Naive B cell (primary cell): ENCODE measurements around the gene XPR1. TPM values are rescaled to one million over a fixed set of nuclear protein-coding genes. Genes with fewer than 3 reads are reported as not detected.
A peak's percentile ranks its signal among the peaks of the same experiment; 100 is the strongest.

Experiments used
- ATAC-seq, 2 donors: fragments of 150-1000 bp; cut with Tn5 transposase; 2 replicates each; pipeline ENCODE4 v1.10.0; 2021; ENCODE audit warnings: low read depth in 2 of 2, mild to moderate bottlenecking in 2 of 2, moderate library complexity in 2 of 2
- DNase-seq: peaks from one replicate; pipeline ENCODE4 v3.0.0; 2022
- H3K27ac Mint-ChIP-seq, 6 donors: one replicate each; pipeline ENCODE4 v1.8.0; 2020 to 2022; ENCODE audit warnings: mild to moderate bottlenecking in 6 of 6, mixed read lengths in 6 of 6, moderate library complexity in 5 of 6, inconsistent platforms in 2 of 6
- H3K27me3 Mint-ChIP-seq, 3 donors: one replicate each; pipeline ENCODE4 v1.8.0; 2021 to 2022; ENCODE audit warnings: mixed read lengths in 3 of 3, mild to moderate bottlenecking in 1 of 3
- H3K36me3 Mint-ChIP-seq, 2 donors: one replicate each; pipeline ENCODE4 v1.8.0; 2020 to 2022; ENCODE audit warnings: mixed read lengths in 2 of 2, inconsistent platforms in 1 of 2, mild to moderate bottlenecking in 1 of 2
- H3K4me1 Mint-ChIP-seq, 3 donors: one replicate each; pipeline ENCODE4 v1.8.0; 2020 to 2022; ENCODE audit warnings: mixed read lengths in 3 of 3, inconsistent platforms in 1 of 3, mild to moderate bottlenecking in 1 of 3, moderate library complexity in 1 of 3
- H3K4me3 Mint-ChIP-seq, 8 donors: one replicate each; pipeline ENCODE4 v1.8.0; 2020 to 2022; ENCODE audit warnings: mild to moderate bottlenecking in 8 of 8, mixed read lengths in 8 of 8, moderate library complexity in 8 of 8, inconsistent platforms in 2 of 8
- H3K9me3 Mint-ChIP-seq, 7 donors: one replicate each; pipeline ENCODE4 v1.8.0; 2020 to 2022; ENCODE audit warnings: mixed read lengths in 7 of 7, mild to moderate bottlenecking in 5 of 7, inconsistent platforms in 2 of 7, moderate library complexity in 1 of 7
- polyA plus RNA-seq, 6 donors: library from polyadenylated mRNA; unstranded; fragments of 300-500 nt; fragmentation: Illumina TruSeq; gene quantifications; one replicate each; pipeline ENCODE4 v1.2.3, GENCODE V29; 2021; ENCODE audit warnings: low read depth in 6 of 6

XPR1 gene
- polyA plus RNA-seq, 6 donors from 2014 or later: 2.3 to 6.0 (median 4.9) TPM

DNA sequence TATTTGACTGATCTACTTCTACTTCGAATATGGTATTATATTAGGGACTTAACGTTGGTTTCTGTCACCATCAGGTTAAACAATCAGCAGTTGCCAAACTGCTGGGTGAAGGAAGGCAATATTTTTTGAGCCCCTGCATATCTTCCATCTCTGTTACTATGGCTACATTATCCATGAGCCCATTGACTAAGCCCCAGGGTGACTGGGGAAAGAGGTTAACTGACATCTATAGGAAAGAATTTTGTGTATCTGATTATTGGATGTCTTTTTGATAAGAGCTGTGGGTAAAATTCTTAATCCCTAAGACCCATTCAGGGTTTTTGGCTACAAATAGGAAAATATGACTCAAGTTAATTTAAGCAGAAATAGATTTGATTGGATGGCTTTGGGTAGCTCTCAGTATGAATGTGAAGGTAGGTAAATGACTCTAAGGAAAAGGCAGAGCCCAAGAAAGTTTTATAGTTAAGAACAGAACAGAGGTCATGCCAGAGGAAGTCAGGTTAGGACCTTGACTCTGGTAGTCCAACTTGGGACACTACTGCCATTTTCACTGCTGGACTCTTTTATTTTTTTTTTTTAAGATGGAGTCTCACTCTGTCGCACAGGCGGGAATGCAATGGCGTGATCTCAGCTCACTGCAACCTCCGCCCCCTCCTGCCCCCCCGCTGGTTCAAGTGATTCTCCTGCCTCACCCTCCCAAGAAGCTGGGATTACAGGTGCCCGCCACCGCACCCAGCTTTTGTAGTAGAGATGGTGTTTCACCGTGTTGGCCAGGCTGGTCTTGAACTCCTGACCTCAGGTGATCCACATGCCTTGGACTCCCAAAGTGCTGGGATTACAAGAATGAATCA lies 8.9 kb upstream of the XPR1 start:
- ATAC-seq (no peak), DNase-seq (no peak)
- H3K4me3 Mint-ChIP-seq: no peak overlapping the region
- no peak overlapping the region for H3K27ac Mint-ChIP-seq
- H3K27me3 Mint-ChIP-seq: peaks cover 8 to 27% (median 22%) of the 10 kb centered on the region in 3 donors
- peaks cover 0 to 6% of the 10 kb centered on the region in 2 donors for H3K36me3 Mint-ChIP-seq
- no peaks in the 10 kb centered on the region for H3K4me1 Mint-ChIP-seq
- peaks cover 0 to 1% (median 0%) of the 10 kb centered on the region in 7 donors for H3K9me3 Mint-ChIP-seq

DNA sequence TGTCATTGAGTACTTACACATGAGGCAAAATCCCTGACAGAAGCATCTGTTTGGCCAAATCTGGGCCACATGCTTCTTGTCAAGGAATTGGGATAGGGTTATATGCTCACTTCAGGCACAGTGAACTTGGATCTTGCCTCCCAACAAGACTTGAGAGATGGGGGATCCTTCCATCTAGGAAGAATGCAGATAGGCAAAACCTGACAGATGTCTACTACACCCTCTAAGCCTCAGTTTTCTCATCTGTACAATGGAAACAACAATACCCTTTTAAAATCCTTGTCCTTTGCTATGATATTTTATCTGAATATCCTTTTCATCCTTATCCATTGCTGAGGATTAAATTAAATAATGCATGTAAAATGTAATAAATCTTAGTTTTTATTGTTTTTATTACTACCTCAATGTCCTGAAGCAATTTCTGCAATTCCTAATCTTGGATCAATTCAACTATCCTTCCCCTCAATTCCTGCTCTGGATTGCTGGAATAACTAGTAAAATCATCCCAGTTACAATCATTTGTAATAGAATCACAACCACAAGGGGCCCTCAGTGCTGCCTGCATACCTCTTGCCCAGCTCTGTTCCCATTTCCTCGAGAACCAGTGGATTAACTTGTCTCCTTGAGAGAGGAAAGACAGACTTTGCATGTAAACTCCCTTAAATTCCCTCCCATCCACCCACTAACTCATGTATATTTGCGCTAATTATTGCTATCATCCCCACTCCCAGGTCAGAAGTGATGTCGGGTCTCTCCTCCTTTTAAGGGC lies 8.1 kb upstream of the XPR1 start:
- ATAC-seq (no peak), DNase-seq (no peak)
- Mint-ChIP-seq H3K36me3 (peaks cover 0 to 6% of the 10 kb centered on the region in 2 donors), H3K27me3 (peaks cover 8 to 27% (median 22%) of the 10 kb centered on the region in 3 donors), H3K4me3 (no peak overlapping the region), H3K27ac (no peak overlapping the region), H3K4me1 (no peaks in the 10 kb centered on the region), H3K9me3 (peaks cover 0 to 1% (median 0%) of the 10 kb centered on the region in 7 donors)

DNA sequence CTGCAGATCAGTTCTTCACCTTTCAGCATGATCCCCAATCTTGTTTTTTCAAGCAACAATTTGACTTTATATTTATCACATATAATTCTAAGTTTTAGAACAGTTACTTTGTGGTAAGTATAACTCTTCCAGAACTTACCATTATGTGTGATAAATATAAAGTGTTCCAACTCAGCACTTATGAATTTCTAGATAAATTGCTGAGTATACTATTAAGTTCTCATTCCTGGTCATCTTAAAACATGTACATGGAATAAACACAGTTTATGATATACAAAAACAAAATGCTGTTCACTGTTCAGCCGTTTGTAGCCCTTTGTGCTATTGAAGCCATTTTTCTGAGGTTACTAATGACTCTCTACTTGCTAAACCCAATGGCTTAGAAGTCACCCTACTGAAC lies 5.1 kb upstream of the XPR1 start:
- peaks cover 0 to 14% (median 3%) of the 10 kb centered on the region in 3 donors for H3K4me1 Mint-ChIP-seq
- ATAC-seq (no peak), DNase-seq (no peak)
- H3K4me3 Mint-ChIP-seq: no peak overlapping the region
- peaks cover 0 to 1% (median 0%) of the 10 kb centered on the region in 7 donors for H3K9me3 Mint-ChIP-seq
- H3K27me3 Mint-ChIP-seq: peaks cover 8 to 27% (median 22%) of the 10 kb centered on the region in 3 donors
- H3K36me3 Mint-ChIP-seq: peaks cover 0 to 6% of the 10 kb centered on the region in 2 donors
- no peak overlapping the region for H3K27ac Mint-ChIP-seq

DNA sequence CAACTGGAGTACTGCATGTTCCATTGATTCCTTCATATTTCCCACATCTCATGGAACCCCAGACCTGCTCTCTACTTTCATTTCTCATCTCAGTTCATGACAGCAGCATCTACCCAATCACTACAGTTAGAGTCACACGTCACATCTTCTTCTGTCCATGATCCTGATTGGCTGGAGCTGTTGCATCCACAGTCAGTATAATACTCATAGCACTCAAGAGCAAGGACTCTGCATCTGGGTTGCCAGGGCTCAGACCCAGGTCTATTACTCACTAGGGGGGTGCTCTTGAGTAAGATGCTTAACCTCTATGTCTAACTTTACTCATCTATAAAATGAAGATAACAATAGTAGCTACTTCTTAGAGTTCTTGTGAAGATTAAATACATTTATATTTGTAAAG lies 4.4 kb upstream of the XPR1 start:
- Mint-ChIP-seq H3K27ac (no peak overlapping the region), H3K4me1 (peaks cover 0 to 18% (median 3%) of the 10 kb centered on the region in 3 donors), H3K27me3 (peaks cover 8 to 27% (median 22%) of the 10 kb centered on the region in 3 donors), H3K4me3 (no peak overlapping the region), H3K9me3 (peaks cover 0 to 1% (median 0%) of the 10 kb centered on the region in 7 donors), H3K36me3 (peaks cover 0 to 6% of the 10 kb centered on the region in 2 donors)
- DNase-seq (no peak), ATAC-seq (no peak)

DNA sequence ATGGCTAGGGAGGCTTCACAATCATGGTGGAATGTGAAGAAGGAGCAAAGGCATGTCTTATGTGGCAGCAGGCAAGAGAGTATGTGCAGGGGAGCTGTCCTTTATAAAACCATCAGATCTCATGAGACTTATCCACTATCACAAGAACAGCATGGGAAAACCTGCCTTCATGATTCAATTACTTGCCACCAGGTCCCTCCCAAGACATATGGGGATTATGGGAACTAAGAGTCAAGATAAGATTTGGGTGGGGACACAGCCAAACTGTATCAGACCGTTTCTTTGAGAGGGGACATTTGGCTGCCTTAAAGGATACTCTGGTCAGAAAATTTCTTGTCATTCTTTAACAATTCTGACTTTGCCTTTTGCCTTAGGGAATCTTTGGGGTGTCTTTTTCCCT lies 3.2 kb upstream of the XPR1 start:
- Mint-ChIP-seq H3K27me3 (peaks cover 8 to 27% (median 22%) of the 10 kb centered on the region in 3 donors), H3K4me1 (peaks cover 0 to 18% (median 3%) of the 10 kb centered on the region in 3 donors), H3K36me3 (peaks cover 0 to 6% of the 10 kb centered on the region in 2 donors), H3K27ac (no peak overlapping the region), H3K4me3 (no peak overlapping the region), H3K9me3 (peaks cover 0 to 1% (median 0%) of the 10 kb centered on the region in 7 donors)
- ATAC-seq (no peak), DNase-seq (no peak)

DNA sequence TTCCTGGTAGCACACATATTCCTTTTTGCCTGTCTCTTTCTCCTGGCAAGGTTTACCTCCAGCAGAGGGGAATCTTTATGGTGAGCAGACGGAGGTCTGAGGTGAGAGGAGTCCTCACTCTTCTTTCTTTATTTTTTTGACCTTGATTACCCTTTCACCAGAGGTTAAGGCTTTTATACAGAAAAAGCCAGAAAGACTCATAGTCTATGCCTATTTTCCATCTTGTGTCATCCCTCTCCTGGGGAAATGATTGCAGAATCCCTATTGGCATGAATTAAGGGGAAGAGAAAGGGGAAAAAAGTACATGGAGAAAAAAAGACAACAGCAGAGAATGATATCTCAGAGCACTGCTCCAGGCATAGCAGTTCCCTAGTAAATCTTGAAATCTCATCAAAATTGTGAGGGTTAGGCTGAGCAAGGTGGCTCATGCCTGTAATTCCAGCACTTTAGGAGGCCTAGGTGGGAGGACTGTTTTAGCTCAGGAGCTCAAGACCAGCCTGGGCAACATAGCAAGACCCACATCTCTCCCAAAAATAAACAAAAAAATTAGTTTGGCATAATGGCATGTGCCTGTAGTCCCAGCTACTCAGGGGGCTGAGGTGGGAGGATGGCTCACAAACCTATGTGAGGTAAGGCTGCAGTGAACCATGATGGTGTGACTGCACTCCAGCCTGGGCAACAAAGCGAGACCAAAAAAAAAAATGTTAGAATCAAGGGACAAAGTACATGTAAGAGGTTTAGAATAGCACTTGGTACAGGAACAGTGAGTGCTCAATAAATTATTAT lies 1.2 kb upstream of the XPR1 start:
- Mint-ChIP-seq H3K4me1 (peaks cover 0 to 18% (median 3%) of the 10 kb centered on the region in 3 donors), H3K27ac (peak overlapping the region in 2 of 6 donors; percentile 64 to 92), H3K27me3 (peaks cover 8 to 19% (median 14%) of the 10 kb centered on the region in 3 donors), H3K9me3 (peaks cover 0 to 1% (median 0%) of the 10 kb centered on the region in 7 donors), H3K36me3 (peaks cover 0 to 6% of the 10 kb centered on the region in 2 donors), H3K4me3 (peak overlapping the region in 2 of 8 donors; percentile 9 to 11)
- DNase-seq: no peak
- ATAC-seq: no peak

DNA sequence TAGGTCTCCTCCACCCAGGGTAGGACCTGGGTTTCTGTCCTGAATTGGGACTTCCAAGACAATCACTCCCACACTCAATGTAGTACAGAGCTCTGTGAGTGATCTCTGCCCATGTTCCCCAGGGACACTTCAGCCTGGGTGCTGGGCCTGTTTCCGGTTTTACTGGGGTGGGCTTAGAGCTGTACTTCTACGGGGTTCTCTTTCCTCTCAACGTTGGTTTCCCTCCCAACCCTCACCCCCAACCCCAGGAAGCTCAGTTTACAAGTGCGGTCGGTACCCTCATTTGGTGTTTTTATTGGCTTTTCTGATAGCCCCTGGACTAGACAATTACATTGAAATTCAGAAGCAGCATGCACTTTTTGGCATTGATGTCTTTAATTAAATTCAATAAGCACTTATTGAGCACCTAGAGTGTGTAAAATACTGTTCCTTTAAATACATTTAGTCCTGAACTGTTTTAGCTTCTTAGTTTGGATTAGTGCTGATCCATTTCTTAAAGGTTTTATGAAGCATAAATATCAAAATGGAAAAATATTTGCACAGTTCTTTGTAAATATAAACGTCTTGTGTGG lies 542 bp upstream of the XPR1 start:
- H3K9me3 Mint-ChIP-seq: no peaks in the 10 kb centered on the region
- peaks cover 0 to 6% of the 10 kb centered on the region in 2 donors for H3K36me3 Mint-ChIP-seq
- DNase-seq: no peak
- no peak for ATAC-seq
- H3K27ac Mint-ChIP-seq: peak overlapping the region in 4 of 6 donors; percentile 82 to 97 (median 91)
- peaks cover 7 to 12% (median 8%) of the 10 kb centered on the region in 3 donors for H3K27me3 Mint-ChIP-seq
- H3K4me1 Mint-ChIP-seq: peaks cover 0 to 18% (median 3%) of the 10 kb centered on the region in 3 donors
- peak overlapping the region in 5 of 8 donors; percentile 11 to 90 (median 35) for H3K4me3 Mint-ChIP-seq

DNA sequence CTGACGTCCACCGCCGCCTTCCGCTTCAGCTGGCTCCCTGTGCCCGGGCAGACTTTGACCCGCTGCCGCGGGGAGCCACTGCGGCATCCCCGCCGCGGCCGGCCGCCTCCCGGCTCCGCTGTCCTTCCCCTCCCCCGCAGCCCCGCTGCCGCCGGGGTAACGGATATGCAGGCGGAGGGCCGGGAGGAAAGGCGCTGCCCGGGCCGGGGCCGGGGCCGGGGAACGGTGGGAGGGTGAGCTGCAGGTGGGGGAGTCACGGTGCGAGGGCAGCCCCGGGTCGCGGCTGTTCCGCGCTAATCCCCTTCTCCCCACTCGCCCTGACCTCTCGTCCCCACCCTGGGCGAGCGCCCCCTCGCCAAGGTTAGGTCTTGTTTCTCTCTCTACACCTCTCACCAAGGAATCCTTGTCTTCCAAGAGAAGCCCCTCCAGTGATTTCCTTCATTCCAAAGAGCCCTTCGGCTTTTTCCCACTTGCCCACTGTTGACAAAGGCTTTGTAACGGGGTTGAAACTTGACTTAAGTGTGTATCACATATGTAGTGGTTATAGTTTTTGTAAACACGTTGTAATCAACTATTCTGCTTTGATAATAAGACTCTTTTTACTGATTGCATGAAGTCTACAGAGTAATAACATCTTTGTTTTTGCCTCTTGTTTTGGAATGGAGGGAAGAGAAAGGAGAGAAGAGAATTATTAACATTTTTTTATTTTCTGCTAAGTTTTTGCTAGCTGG lies 669 bp downstream of the XPR1 start:
- peaks cover 0 to 20% (median 7%) of the 10 kb centered on the region in 3 donors for H3K4me1 Mint-ChIP-seq
- DNase-seq: no peak

DNA sequence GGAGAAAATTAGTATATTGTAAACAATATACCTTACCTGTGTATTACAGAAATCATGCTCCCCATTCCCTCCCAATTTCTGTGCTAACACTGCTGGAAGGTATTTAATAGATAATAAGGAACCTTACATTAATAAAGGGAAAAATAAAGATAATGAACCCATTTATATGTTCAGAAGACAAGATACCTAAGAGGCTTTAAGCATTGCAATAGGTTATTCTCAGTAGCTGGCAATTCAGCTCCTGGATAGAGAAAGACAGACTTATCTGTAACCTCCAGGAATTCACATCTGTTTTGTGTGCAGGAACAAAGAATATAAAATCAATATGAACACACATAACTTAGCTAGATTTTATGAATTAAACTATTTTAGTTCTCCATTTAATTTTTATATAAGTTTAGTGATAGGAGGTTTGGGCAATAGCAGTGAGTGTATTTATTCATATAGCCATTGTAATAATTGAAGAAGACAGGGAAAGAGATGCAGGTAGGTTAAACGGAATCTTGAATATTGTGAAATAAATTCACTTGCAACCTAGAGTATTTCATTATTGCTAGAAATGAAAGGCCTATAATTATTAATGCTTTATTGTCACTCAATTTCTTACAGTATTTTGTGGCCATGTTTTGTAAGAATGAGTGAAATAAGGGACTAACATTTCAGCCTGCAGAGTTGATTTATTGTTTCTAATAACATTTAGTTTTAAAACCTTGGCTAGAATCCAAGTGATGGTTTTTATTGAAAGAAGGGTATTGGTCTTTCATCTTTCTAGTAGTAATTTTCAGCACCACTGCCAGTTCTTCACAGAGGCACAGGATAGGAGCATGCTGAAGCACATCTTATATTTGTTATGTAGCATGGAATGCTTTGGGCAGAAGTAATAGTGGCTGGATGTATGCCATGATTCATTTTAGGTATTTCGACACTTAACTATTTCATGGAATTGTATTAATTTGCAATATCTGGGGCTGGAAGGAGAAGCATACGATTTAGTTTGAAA lies 1.5 kb downstream of the XPR1 start:
- H3K27me3 Mint-ChIP-seq: no peaks in the 10 kb centered on the region
- H3K36me3 Mint-ChIP-seq: no peaks in the 10 kb centered on the region
- H3K4me1 Mint-ChIP-seq: peaks cover 0 to 20% (median 7%) of the 10 kb centered on the region in 3 donors
- no peaks in the 10 kb centered on the region for H3K9me3 Mint-ChIP-seq
- no peak for ATAC-seq
- DNase-seq: no peak
- no peak overlapping the region for H3K4me3 Mint-ChIP-seq
- H3K27ac Mint-ChIP-seq: no peak overlapping the region

More for the DNA sequence above, 669 bp downstream of the XPR1 start:
- H3K27me3 Mint-ChIP-seq: peaks cover under 1 to 2% (median 1%) of the 10 kb centered on the region in 3 donors
- H3K9me3 Mint-ChIP-seq: no peaks in the 10 kb centered on the region
- ATAC-seq: peak; percentile 32 to 40
- H3K4me3 Mint-ChIP-seq: peak overlapping the region in 1 of 8 donors; percentile 90
- H3K36me3 Mint-ChIP-seq: peaks cover 0 to 3% of the 10 kb centered on the region in 2 donors
- peak overlapping the region in 5 of 6 donors; percentile 87 to 97 (median 91) for H3K27ac Mint-ChIP-seq

DNA sequence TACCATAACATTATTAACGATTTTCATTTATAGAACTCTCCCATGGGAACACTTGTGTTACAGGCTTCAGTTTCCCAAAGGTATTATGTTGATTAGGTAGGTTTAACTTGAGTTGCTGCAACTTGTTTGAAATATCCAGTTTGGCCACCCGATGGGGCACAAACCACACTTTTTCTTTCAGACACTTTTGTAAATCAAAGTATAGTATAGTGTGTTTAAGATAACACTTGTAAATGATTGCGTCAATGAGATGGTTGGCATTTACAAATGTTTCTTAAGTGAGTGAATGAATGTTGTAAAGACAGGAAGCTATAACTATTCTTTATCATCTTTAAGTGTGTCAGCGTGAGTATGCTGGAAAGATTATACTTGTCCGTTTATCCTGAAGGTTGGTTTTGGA lies 4.3 kb downstream of the XPR1 start:
- Mint-ChIP-seq H3K27me3 (no peaks in the 10 kb centered on the region), H3K9me3 (no peaks in the 10 kb centered on the region), H3K27ac (no peak overlapping the region), H3K36me3 (no peaks in the 10 kb centered on the region), H3K4me3 (no peak overlapping the region), H3K4me1 (peaks cover 0 to 12% (median 10%) of the 10 kb centered on the region in 3 donors)
- no peak for DNase-seq
- no peak for ATAC-seq

DNA sequence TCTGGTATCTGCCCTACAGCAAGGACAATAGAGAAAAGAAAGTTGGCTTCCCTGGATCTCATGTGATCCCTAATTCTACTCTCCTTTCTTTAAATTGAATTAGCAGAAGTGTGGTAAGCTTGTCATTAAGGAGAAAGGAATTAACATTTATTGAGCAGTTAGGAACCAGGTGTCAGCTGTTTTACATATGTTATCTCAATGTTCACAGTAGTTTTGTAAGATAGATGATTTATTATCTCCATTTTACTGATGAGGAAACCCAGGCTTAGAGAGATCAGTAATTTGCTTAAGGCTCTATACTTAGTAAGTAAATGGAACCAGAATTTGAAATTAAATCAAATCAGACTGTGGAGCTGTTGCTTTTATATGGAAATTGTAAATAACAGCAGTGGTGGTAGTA lies 8.0 kb downstream of the XPR1 start:
- Mint-ChIP-seq H3K36me3 (no peaks in the 10 kb centered on the region), H3K4me3 (no peak overlapping the region), H3K9me3 (no peaks in the 10 kb centered on the region), H3K27ac (no peak overlapping the region), H3K4me1 (peaks cover 6 to 20% (median 12%) of the 10 kb centered on the region in 3 donors), H3K27me3 (no peaks in the 10 kb centered on the region)
- no peak for ATAC-seq
- no peak for DNase-seq
